Astrocyte (in vitro differentiated cells and primary cell): Measurements from ENCODE around the gene HYI.

ENCODE experiments used
- EZH2 ChIP-seq: IDR thresholded peaks from 2 replicates; pipeline ENCODE4 v1.6.1; 2012; ENCODE audit warnings: mild to moderate bottlenecking, low read length, inconsistent platforms; ENCODE audit not compliant: insufficient read depth
- TF ChIP-seq, protein P1 (sequence below): IDR thresholded peaks from 2 replicates; pipeline ENCODE4 v1.5.1; 2011; ENCODE audit warnings: low read depth, mild to moderate bottlenecking, inconsistent platforms, low read length, moderate library complexity; ENCODE audit not compliant: insufficient read depth

DNA sequence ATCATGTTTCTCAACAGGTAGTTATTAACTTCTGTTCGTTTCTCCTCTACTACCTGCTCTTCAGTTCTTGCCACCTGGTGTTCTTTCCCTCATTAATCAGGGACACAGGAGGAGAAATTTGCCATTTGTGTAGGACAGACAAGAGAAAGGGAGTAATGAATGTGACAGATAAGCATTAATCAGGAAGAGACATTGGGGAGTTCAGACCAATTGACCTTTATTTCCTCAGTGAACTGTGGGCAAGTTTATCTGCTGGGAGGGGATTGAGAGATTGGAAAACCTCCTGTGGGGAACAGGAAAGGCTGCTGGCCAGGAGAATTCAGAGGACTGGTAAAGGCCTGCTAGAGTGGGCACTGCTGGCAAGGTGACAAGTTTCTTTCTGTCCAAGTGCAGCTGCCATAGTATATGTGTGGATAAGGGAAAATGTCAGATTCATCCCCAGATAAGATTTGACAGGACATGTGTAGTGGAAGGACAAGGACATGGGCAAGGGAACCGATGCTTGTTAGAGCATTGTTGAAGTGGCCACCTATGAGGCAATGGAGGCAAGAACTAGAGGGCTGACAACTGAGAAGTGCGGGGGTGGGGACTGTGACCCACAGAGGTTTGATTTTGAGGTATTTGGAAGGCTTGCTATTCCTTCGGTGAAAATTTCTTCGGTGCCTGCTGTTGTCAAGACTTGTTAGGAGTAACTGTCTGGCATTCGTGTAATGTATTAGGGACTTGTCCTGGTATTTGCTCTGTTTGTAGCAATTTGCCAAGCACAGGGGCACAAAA, 51.5 kb downstream of the HYI start:
- no peak for TF ChIP-seq EZH2
- TF ChIP-seq, protein P1, sequence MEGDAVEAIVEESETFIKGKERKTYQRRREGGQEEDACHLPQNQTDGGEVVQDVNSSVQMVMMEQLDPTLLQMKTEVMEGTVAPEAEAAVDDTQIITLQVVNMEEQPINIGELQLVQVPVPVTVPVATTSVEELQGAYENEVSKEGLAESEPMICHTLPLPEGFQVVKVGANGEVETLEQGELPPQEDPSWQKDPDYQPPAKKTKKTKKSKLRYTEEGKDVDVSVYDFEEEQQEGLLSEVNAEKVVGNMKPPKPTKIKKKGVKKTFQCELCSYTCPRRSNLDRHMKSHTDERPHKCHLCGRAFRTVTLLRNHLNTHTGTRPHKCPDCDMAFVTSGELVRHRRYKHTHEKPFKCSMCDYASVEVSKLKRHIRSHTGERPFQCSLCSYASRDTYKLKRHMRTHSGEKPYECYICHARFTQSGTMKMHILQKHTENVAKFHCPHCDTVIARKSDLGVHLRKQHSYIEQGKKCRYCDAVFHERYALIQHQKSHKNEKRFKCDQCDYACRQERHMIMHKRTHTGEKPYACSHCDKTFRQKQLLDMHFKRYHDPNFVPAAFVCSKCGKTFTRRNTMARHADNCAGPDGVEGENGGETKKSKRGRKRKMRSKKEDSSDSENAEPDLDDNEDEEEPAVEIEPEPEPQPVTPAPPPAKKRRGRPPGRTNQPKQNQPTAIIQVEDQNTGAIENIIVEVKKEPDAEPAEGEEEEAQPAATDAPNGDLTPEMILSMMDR, result no peak
